Esophagus muscularis mucosa (tissue), 4 donors: ENCODE results near the gene CAPRIN1.

Experiments
- CTCF ChIP-seq, 3 experiments: fragments of 200-600 bp in 2 of 3; fragments of 450-650 bp in 1 of 3; sonication (generic) in 2 of 3; IDR thresholded peaks; one replicate each; pipeline ENCODE4 v1.5.1; 2017 to 2019; ENCODE audit warnings: antibody characterized with exemption in 3 of 3, mild to moderate bottlenecking in 2 of 3, moderate library complexity in 1 of 3
- EP300 ChIP-seq: sonication (generic); formaldehyde crosslinking; IDR thresholded peaks from one replicate; pipeline ENCODE4 v1.6.1; 2017; ENCODE audit warnings: antibody characterized with exemption
- POLR2A ChIP-seq: fragments of 450-650 bp; IDR thresholded peaks from one replicate; pipeline ENCODE4 v1.6.1; 2017; ENCODE audit warnings: antibody characterized with exemption, moderate library complexity, mild to moderate bottlenecking, low read depth
- POLR2AphosphoS5 ChIP-seq, 2 donors: sonication (generic); formaldehyde crosslinking; IDR thresholded peaks; one replicate each; pipeline ENCODE4 v1.6.1; 2017; ENCODE audit warnings: antibody characterized with exemption in 2 of 2

GRCh38 chr11:34068111-34068510 is 16.6 kb downstream of the CAPRIN1 start:
- TF ChIP-seq POLR2A (no peak), CTCF (IDR thresholded peaks at IDR 0.05) (no peak), POLR2AphosphoS5 (IDR thresholded peaks at IDR 0.05) (no peak), EP300 (no peak)
